Measurements from ENCODE around the gene NCF2.

NCF2 gene

GRCh38 chr1:183582021-183582713, 8.1 kb downstream of the NCF2 start:
- DNase-seq = no peak

- no peak for DNase-seq
Measured at GRCh38 chr1:183580281-183580682, 10.0 kb downstream of the NCF2 start.

GRCh38 chr1:183578856-183579255, 11.4 kb downstream of the NCF2 start:
- no peak for DNase-seq

GRCh38 chr1:183577897-183578465, 12.3 kb downstream of the NCF2 start:
- no peak for DNase-seq

- DNase-seq = no peak
Measured at GRCh38 chr1:183576537-183576936, 13.7 kb downstream of the NCF2 start.

- DNase-seq = no peak
Measured at GRCh38 chr1:183575606-183576005, 14.7 kb downstream of the NCF2 start.

GRCh38 chr1:183572721-183573120, 17.5 kb downstream of the NCF2 start:
- no peak for DNase-seq

- DNase-seq = no peak
Measured at GRCh38 chr1:183571678-183572268, 18.5 kb downstream of the NCF2 start.

- no peak for DNase-seq
Measured at GRCh38 chr1:183570451-183570850, 19.8 kb downstream of the NCF2 start.

- no peak for DNase-seq
Measured at GRCh38 chr1:183569801-183570200, 20.5 kb downstream of the NCF2 start.

- DNase-seq = no peak
Measured at GRCh38 chr1:183569141-183569540, 21.1 kb downstream of the NCF2 start.

GRCh38 chr1:183568176-183569021, 21.9 kb downstream of the NCF2 start:
- DNase-seq = no peak

- DNase-seq = no peak
Measured at GRCh38 chr1:183567584-183567983, 22.7 kb downstream of the NCF2 start.

GRCh38 chr1:183566026-183566425, 24.2 kb downstream of the NCF2 start:
- DNase-seq = no peak

GRCh38 chr1:183565261-183565660, 25.0 kb downstream of the NCF2 start:
- DNase-seq = no peak

- DNase-seq = no peak
Measured at GRCh38 chr1:183562701-183563100, 27.6 kb downstream of the NCF2 start.

- no peak for DNase-seq
Measured at GRCh38 chr1:183559061-183559460, 31.2 kb downstream of the NCF2 start.

GRCh38 chr1:183554577-183554976, 35.7 kb downstream of the NCF2 start:
- no peak for DNase-seq

GRCh38 chr1:183553764-183554163, 36.5 kb downstream of the NCF2 start:
- no peak for DNase-seq

- DNase-seq = no peak
Measured at GRCh38 chr1:183553331-183553730, 36.9 kb downstream of the NCF2 start.

GRCh38 chr1:183552891-183553290, 37.4 kb downstream of the NCF2 start:
- no peak for DNase-seq

- no peak for DNase-seq
Measured at GRCh38 chr1:183552441-183552840, 37.8 kb downstream of the NCF2 start.

- DNase-seq = no peak
Measured at GRCh38 chr1:183551924-183552323, 38.3 kb downstream of the NCF2 start.

- no peak for DNase-seq
Measured at GRCh38 chr1:183550915-183551314, 39.3 kb downstream of the NCF2 start.
